ENCODE measurements around the gene NTN5. TPM values are rescaled to one million over a fixed set of nuclear protein-coding genes. Genes with fewer than 3 reads are reported as not detected.

Gene NTN5, protein sequence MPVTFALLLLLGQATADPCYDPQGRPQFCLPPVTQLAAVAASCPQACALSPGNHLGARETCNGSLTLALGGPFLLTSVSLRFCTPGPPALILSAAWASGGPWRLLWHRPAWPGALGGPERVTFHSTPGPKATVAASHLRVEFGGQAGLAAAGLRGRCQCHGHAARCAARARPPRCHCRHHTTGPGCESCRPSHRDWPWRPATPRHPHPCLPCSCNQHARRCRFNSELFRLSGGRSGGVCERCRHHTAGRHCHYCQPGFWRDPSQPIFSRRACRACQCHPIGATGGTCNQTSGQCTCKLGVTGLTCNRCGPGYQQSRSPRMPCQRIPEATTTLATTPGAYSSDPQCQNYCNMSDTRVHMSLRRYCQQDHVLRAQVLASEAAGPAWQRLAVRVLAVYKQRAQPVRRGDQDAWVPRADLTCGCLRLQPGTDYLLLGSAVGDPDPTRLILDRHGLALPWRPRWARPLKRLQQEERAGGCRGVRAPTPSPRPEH
- 0.98 TPM for total RNA-seq

DNA sequence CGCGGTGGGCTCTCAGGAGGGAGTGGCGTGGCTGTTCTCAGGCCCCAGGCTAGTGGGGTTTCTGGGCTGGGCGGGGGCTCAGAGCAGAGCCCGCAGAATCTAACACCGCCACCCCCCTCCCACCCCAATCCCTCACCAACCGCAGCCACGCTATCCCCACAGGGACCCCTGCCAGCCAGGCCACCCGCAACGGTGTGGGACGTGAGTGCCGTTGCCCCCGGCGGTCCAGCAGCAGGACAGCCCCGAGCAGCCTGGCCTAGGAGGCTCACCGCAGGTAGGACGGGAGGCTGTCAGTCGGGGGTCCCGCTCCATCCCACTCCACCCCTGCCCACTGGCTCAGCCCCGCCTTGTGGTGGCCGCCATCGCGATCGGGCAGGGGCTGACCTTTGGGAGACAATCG, at the start of gene NTN5:
TSS of gene NTN5 (minus strand) at position 24 of the 400 bp plus-strand sequence. CDS start 2,031 bp downstream, outside the sequence.
- intact Hi-C loops (cut with DNase I) = loop anchor here (10.0 kb wide), 1 partner anchor 62 kb away; no protein-coding TSS in a partner anchor
- TF ChIP-seq POLR2AphosphoS5 (IDR thresholded peaks at IDR 0.05; ENCODE audit: insufficient read depth in 1 of 2, low read depth in 1 of 2) = no peak
- TF ChIP-seq POLR2A (IDR thresholded peaks at IDR 0.05) = no peak
- TF ChIP-seq, protein P1, sequence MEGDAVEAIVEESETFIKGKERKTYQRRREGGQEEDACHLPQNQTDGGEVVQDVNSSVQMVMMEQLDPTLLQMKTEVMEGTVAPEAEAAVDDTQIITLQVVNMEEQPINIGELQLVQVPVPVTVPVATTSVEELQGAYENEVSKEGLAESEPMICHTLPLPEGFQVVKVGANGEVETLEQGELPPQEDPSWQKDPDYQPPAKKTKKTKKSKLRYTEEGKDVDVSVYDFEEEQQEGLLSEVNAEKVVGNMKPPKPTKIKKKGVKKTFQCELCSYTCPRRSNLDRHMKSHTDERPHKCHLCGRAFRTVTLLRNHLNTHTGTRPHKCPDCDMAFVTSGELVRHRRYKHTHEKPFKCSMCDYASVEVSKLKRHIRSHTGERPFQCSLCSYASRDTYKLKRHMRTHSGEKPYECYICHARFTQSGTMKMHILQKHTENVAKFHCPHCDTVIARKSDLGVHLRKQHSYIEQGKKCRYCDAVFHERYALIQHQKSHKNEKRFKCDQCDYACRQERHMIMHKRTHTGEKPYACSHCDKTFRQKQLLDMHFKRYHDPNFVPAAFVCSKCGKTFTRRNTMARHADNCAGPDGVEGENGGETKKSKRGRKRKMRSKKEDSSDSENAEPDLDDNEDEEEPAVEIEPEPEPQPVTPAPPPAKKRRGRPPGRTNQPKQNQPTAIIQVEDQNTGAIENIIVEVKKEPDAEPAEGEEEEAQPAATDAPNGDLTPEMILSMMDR (IDR thresholded peaks at IDR 0.05) = no peak
- Histone ChIP-seq H3K27me3 (no peaks in the 10 kb centered on the region), H3K27ac (no peak within 1 kb of the TSS), H3K36me3 (no peaks in the 10 kb centered on the region), H3K4me1 (peaks cover 10% of the 10 kb centered on the region), H3K9me3 (no peaks in the 10 kb centered on the region), H3K4me3 (no peak within 1 kb of the TSS)
- no peak for DNase-seq (ENCODE audit: extremely low spot score in 2 of 2)

DNA sequence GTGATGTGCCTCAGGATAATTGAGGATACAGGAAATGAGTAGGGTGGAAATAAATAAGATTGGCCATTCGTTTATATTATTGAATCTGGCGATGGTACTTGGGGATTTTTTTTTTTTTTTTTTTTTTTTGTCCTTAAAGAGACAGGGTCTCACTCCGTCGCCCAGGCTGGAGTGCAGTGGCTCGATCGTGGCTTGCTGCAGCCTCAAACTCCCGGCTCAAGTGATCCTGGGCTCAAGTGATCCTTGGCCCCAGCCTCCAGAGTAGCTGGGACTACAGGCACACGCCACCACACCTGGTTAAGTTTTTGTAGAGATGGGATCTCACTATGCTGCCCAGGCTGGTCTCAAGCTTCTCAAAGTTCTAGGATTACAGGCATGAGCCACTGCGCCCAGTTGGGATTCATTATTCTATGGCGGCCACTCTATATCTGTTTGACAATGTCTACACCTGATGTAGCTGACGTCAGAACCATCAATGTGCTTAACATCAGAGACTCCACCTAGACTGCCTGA, 49.4 kb upstream of the NTN5 start:
- TF ChIP-seq POLR2A (IDR thresholded peaks at IDR 0.05) (no peak), POLR2AphosphoS5 (IDR thresholded peaks at IDR 0.05; ENCODE audit: insufficient read depth in 1 of 2, low read depth in 1 of 2) (no peak)
- TF ChIP-seq, protein P1 (IDR thresholded peaks at IDR 0.05) = no peak
- no peaks in the 10 kb centered on the region for H3K36me3 ChIP-seq
- intact Hi-C loops (cut with DNase I) = no loop called here
- H3K4me3 ChIP-seq = no peak overlapping the region
- DNase-seq (ENCODE audit: extremely low spot score in 2 of 2) = no peak
- H3K27me3 ChIP-seq = no peaks in the 10 kb centered on the region
- peaks cover 33% of the 10 kb centered on the region for H3K4me1 ChIP-seq
- H3K9me3 ChIP-seq = no peaks in the 10 kb centered on the region
- no peak overlapping the region for H3K27ac ChIP-seq

DNA sequence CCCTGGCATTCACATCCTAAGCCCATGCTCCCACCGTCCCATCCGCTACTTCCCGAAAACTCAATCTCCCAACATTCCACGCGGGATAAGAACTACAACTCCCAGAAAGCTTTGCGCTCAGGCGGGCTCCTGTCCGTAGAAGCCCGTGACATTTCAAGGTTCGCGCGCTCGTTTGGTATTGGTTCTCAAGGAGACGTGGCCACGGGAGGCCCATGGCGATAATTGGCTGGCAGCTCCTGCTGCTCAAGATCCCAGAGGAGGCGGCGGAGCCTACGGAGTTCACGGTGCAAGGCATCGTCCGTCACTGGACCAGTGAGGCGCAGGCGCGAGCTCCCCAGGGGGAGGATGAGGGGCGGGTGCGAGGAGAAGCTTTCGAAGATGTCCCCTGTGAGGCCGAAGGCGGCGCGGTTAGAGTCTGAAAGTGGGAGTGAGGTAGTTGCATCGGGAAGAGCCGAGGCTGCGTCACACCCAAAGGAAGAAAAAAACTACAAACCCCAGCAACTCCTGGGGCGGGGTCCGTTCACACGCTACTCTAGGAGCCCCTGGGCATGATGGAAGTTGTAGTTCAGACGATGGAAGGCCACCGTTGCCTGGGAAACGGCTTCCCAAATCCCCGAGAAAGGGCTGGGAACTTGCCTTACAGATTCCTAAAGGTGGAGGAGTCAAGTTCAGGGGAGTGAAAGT, 47.9 kb upstream of the NTN5 start:
- Histone ChIP-seq H3K27me3 (no peaks in the 10 kb centered on the region), H3K4me3 (peak overlapping the region; percentile 46 to 48), H3K4me1 (peaks cover 48% of the 10 kb centered on the region), H3K9me3 (no peaks in the 10 kb centered on the region), H3K36me3 (no peaks in the 10 kb centered on the region), H3K27ac (peak overlapping the region; percentile 86)
- intact Hi-C loops (cut with DNase I) = no loop called here
- peak in 1 of 2 donors; percentile 99 for DNase-seq (ENCODE audit: extremely low spot score in 2 of 2)
- TF ChIP-seq POLR2A (IDR thresholded peaks at IDR 0.05) (no peak), POLR2AphosphoS5 (IDR thresholded peaks at IDR 0.05; ENCODE audit: insufficient read depth in 1 of 2, low read depth in 1 of 2) (peak; percentile 90 to 92)
- TF ChIP-seq, protein P1 (IDR thresholded peaks at IDR 0.05) = no peak

DNA sequence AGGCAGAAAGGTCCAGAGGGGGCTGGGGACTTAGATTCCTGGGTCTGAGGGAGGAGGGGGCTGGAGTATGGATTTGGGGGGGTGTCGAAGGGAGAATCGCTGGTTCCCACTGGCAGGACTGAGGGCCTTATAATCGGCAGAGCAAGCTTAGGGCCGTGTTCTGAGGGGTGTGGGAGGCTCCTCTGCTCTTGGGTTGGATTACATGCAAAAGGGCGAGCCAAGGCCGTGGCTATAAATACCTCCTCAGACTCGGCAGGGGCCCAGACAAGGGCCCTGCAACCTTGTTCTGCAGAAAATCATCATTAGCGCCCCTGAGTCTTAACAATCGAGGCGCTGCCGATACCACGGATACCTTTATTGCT, 47.4 kb upstream of the NTN5 start:
- Histone ChIP-seq H3K27ac (peak overlapping the region; percentile 86), H3K27me3 (no peaks in the 10 kb centered on the region), H3K9me3 (no peaks in the 10 kb centered on the region), H3K4me1 (peaks cover 53% of the 10 kb centered on the region), H3K4me3 (peak overlapping the region; percentile 46 to 48), H3K36me3 (no peaks in the 10 kb centered on the region)
- intact Hi-C loops (cut with DNase I) = no loop called here
- no peak for DNase-seq (ENCODE audit: extremely low spot score in 2 of 2)
- TF ChIP-seq, protein P1 (IDR thresholded peaks at IDR 0.05) = no peak
- TF ChIP-seq POLR2A (IDR thresholded peaks at IDR 0.05) (no peak), POLR2AphosphoS5 (IDR thresholded peaks at IDR 0.05; ENCODE audit: insufficient read depth in 1 of 2, low read depth in 1 of 2) (no peak)

Data from vagina (tissue), 2 donors.